ENCODE measurements around the gene MOV10L1. TPM values are rescaled to one million over a fixed set of nuclear protein-coding genes. Genes with fewer than 3 reads are reported as not detected.

Gene MOV10L1
- total and polyA plus RNA-seq, 2 donors (not counting 3 experiments of a cell fraction or from before 2014, with no cell fraction given), result 27.6 to 37.6 TPM

DNA sequence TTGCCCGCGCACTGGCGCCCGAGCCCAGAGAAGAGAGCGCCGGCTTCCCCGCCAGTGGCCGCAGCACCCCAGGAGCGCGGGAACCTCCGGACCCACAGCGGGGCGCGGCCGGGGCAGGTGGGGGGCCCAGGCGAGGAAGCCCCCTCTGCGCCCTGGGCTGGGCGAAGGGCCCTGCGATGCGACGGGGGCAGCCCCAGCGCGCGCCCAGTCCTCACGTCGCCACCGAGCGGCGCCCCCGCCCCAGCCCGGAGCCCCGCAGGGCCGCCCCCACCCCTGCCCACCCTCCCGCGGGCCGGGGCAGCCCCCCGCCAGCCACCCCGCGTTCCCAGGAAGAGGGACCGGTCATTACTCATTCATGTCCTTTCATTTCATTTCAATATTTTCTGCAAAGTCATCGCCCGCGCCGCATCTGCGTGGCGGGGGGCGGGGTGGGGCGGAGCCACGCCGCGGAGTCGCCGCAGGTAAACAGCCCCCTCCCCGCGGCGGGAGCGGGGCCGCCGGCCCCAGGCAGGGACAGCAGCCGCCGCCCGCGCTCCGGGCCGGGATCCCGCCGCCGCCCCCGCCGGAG is 80.1 kb downstream of the MOV10L1 start:
- no TSS peak for BruUV-seq (replicated peaks)
- FAIRE-seq (no peak), DNase-seq (ENCODE audit: low read depth, low spot score) (no peak)
- Histone ChIP-seq H3K27ac (ENCODE audit: insufficient read depth, low read depth, low read length) (no peak overlapping the region), H3K27me3 (ENCODE audit: control insufficient read depth in 2 of 2, insufficient read depth in 2 of 2, low read length in 2 of 2) (no peaks in the 10 kb centered on the region), H3K9me3 (replicated peaks; ENCODE audit: control insufficient read depth, insufficient read depth, low read length) (no peaks in the 10 kb centered on the region), H4K20me1 (replicated peaks; ENCODE audit: control insufficient read depth, extremely low read depth, insufficient read depth, low read length) (no peaks in the 10 kb centered on the region), H3K4me1 (ENCODE audit: control insufficient read depth, extremely low read depth, insufficient read depth, low read length) (peaks cover 4% of the 10 kb centered on the region), H3K4me2 (ENCODE audit: insufficient read depth, low read length) (no peak overlapping the region), H2AFZ (ENCODE audit: low read depth, low read length) (no peak overlapping the region), H3K79me2 (ENCODE audit: control insufficient read depth, insufficient read depth, low read length) (no peaks in the 10 kb centered on the region), H3K9me1 (replicated peaks; ENCODE audit: control insufficient read depth, extremely low read depth, insufficient read depth, low read length) (no peaks in the 10 kb centered on the region), H3K4me3 (replicated peaks in 1 of 3; ENCODE audit: insufficient read depth in 1 of 3, low read depth in 1 of 3, low read length in 3 of 3) (peak overlapping the region in 1 of 3 experiments; percentile 42), H3K9ac (replicated peaks; ENCODE audit: extremely low read depth, insufficient read depth, low read length) (peak overlapping the region; percentile 16), H3K36me3 (ENCODE audit: control insufficient read depth in 2 of 2, extremely low read depth in 1 of 2, insufficient read depth in 2 of 2, low read length in 2 of 2) (peaks cover 0 to 2% of the 10 kb centered on the region in 2 experiments)
- dilution Hi-C loops (cut with MboI; ENCODE audit: extremely low pct_ligation_motif_present, low sequenced_read_pairs) (no loop called here), intact Hi-C loops (cut with micrococcal nuclease) (no loop called here)
- CTCF ChIA-PET, result no interaction called here
- no peak for TF ChIP-seq JUN (IDR thresholded peaks at IDR 0.05; ENCODE audit: borderline replicate concordance, insufficient read depth, insufficient read length, low read depth)
- POLR2A ChIA-PET, result no interaction called here

DNA sequence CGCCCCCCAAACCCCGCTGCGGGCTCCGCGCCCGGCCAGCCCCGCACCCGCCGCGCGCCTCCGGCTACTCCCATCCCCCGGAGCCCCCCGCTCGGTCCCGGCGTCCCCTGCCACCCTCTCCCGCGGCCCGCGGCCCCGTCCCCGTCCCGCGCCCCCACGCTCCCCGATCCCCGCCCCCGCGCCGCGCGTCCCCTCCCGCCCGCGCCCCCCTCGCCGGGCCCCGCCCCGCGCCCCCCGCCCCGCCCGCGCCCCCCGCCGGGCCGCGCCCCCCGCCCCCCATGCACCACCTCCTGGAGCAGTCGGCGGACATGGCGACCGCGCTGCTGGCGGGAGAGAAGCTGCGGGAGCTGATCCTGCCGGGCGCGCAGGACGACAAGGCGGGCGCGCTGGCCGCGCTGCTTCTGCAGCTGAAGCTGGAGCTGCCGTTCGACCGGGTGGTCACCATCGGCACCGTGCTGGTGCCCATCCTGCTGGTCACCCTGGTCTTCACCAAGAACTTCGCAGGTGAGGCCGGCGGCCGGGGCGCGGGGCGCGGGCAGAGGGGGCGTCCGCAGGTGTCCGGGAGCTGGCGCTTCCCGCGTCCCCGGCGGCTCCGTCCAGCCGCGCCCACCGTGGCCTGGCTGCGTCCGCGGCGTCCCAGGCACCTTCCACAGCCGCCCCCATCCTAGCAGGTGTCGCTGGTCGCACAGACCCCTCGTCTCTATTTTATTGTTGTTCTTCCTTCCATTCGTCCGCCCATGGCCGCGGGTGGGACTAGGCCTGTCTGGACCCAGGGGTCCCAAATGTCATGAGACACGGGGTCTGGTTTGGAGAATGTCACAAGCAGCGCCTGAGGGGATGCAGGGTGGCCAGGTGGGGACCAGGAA is 80.9 kb downstream of the MOV10L1 start, which contains the start of gene PANX2:
TSS of gene PANX2 (plus strand) at position 279 of the 866 bp plus-strand sequence. CDS start at position 279, 0 bp downstream.
- Histone ChIP-seq H3K36me3 (ENCODE audit: control insufficient read depth in 2 of 2, extremely low read depth in 1 of 2, insufficient read depth in 2 of 2, low read length in 2 of 2) (peaks cover 0 to under 1% of the 10 kb centered on the region in 2 experiments), H3K9me3 (replicated peaks; ENCODE audit: control insufficient read depth, insufficient read depth, low read length) (no peaks in the 10 kb centered on the region), H3K27me3 (ENCODE audit: control insufficient read depth in 2 of 2, insufficient read depth in 2 of 2, low read length in 2 of 2) (no peaks in the 10 kb centered on the region), H3K9me1 (replicated peaks; ENCODE audit: control insufficient read depth, extremely low read depth, insufficient read depth, low read length) (no peaks in the 10 kb centered on the region), H3K9ac (replicated peaks; ENCODE audit: extremely low read depth, insufficient read depth, low read length) (peak within 1 kb of the TSS; percentile 16), H2AFZ (ENCODE audit: low read depth, low read length) (peak within 1 kb of the TSS; percentile 56), H3K79me2 (ENCODE audit: control insufficient read depth, insufficient read depth, low read length) (no peaks in the 10 kb centered on the region), H3K4me1 (ENCODE audit: control insufficient read depth, extremely low read depth, insufficient read depth, low read length) (peaks cover 4% of the 10 kb centered on the region), H3K27ac (ENCODE audit: insufficient read depth, low read depth, low read length) (no peak within 1 kb of the TSS), H4K20me1 (replicated peaks; ENCODE audit: control insufficient read depth, extremely low read depth, insufficient read depth, low read length) (no peaks in the 10 kb centered on the region), H3K4me2 (ENCODE audit: insufficient read depth, low read length) (peak within 1 kb of the TSS; percentile 76), H3K4me3 (replicated peaks in 1 of 3; ENCODE audit: insufficient read depth in 1 of 3, low read depth in 1 of 3, low read length in 3 of 3) (peak within 1 kb of the TSS in 2 of 3 experiments; percentile 33 to 42)
- intact Hi-C loops (cut with micrococcal nuclease), result no loop called here
- dilution Hi-C loops (cut with MboI; ENCODE audit: extremely low pct_ligation_motif_present, low sequenced_read_pairs), result no loop called here
- BruUV-seq (replicated peaks), result no TSS peak
- ChIA-PET CTCF (interaction anchor here (1.0 to 1.1 kb wide), 2 partner anchors 22 to 240 kb away, joined by 3 to 4 read pairs; no protein-coding TSS in a partner anchor), POLR2A (interaction anchor here (0.6 kb wide), 1 partner anchor 9 kb away, joined by 3 read pairs; no protein-coding TSS in a partner anchor)
- TF ChIP-seq POLR2AphosphoS5 (IDR thresholded peaks at IDR 0.05; ENCODE audit: insufficient read depth, low read depth, low read length) (no peak), FOS (IDR thresholded peaks at IDR 0.05; ENCODE audit: borderline replicate concordance, insufficient read depth, low read length) (no peak), MYC (IDR thresholded peaks at IDR 0.05; ENCODE audit: low read depth, low read length) (no peak), EZH2 (IDR thresholded peaks at IDR 0.05; ENCODE audit: borderline replicate concordance, low read depth, low read length, severe bottlenecking) (no peak), POLR2A (IDR thresholded peaks at IDR 0.05; ENCODE audit: low read depth, low read length) (no peak), GATA2 (IDR thresholded peaks at IDR 0.05; ENCODE audit: insufficient read depth, insufficient read length, low read depth, low read length) (no peak), JUN (IDR thresholded peaks at IDR 0.05; ENCODE audit: borderline replicate concordance, insufficient read depth, insufficient read length, low read depth) (no peak)
- TF ChIP-seq, protein P1, sequence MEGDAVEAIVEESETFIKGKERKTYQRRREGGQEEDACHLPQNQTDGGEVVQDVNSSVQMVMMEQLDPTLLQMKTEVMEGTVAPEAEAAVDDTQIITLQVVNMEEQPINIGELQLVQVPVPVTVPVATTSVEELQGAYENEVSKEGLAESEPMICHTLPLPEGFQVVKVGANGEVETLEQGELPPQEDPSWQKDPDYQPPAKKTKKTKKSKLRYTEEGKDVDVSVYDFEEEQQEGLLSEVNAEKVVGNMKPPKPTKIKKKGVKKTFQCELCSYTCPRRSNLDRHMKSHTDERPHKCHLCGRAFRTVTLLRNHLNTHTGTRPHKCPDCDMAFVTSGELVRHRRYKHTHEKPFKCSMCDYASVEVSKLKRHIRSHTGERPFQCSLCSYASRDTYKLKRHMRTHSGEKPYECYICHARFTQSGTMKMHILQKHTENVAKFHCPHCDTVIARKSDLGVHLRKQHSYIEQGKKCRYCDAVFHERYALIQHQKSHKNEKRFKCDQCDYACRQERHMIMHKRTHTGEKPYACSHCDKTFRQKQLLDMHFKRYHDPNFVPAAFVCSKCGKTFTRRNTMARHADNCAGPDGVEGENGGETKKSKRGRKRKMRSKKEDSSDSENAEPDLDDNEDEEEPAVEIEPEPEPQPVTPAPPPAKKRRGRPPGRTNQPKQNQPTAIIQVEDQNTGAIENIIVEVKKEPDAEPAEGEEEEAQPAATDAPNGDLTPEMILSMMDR (IDR thresholded peaks at IDR 0.05; ENCODE audit: extremely low read depth in 1 of 2, insufficient read depth in 1 of 2, low read depth in 1 of 2, low read length in 2 of 2), result no peak
- TF ChIP-seq, protein P2, sequence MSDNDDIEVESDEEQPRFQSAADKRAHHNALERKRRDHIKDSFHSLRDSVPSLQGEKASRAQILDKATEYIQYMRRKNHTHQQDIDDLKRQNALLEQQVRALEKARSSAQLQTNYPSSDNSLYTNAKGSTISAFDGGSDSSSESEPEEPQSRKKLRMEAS (IDR thresholded peaks at IDR 0.05; ENCODE audit: insufficient read depth, insufficient read length), result no peak
- DNase-seq (ENCODE audit: low read depth, low spot score), result no peak
- FAIRE-seq, result no peak

All from endothelial cell of umbilical vein (primary cell).